Measurements from ENCODE around the gene EBF4. TPM values are rescaled to one million over a fixed set of nuclear protein-coding genes. Genes with fewer than 3 reads are reported as not detected.
A peak's percentile ranks its signal among the peaks of the same experiment; 100 is the strongest.

The EBF4 gene
- total and polyA plus RNA-seq, 2 of the 8 experiments (the other 6 are each of a cell fraction or from before 2014, with no cell fraction given) = 1.2 to 2.9 TPM

- TF ChIP-seq CHD7 (IDR thresholded peaks at IDR 0.05; ENCODE audit: insufficient replicate concordance, low read length) = no peak
- no peak for TF ChIP-seq PHF8 (conservative IDR thresholded peaks at IDR 0.05; ENCODE audit: low read depth, low read length)
- peak in 1 of 2 experiments; percentile 64; a peak in 1 of 3 replicates for TF ChIP-seq POLR2A (IDR thresholded peaks at IDR 0.05; ENCODE audit: control extremely low read depth in 1 of 2, low read depth in 2 of 2, low read length in 2 of 2)
- TF ChIP-seq POLR2AphosphoS5 (IDR thresholded peaks at IDR 0.05; ENCODE audit: low read depth, low read length) = peak; percentile 45
Measured at GRCh38 chr20:2655331-2656116, 37.1 kb upstream of the EBF4 start (continued).

Data from H1 (cell line).